ENCODE results near the gene DKC1.

DNA sequence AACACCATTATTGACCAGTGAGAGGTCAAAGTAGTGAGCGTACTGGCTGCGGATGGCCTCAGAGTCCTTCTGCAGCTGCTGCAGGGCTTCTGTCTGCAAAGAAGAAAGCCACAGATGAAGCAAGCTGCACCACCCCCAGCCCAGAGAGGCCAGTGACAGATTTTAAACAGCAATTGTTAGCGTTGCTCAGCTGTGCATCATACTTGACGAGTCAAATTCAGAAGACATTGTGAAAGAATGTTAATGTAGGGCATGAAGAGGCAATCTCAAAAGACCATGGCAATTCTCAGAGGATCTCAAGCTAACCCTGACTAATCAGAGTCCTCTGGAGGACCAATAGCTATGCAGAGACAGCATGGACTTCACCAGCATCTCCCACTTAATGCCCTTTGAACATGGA is 16.6 kb downstream of the DKC1 start:
- TF ChIP-seq, protein P1, sequence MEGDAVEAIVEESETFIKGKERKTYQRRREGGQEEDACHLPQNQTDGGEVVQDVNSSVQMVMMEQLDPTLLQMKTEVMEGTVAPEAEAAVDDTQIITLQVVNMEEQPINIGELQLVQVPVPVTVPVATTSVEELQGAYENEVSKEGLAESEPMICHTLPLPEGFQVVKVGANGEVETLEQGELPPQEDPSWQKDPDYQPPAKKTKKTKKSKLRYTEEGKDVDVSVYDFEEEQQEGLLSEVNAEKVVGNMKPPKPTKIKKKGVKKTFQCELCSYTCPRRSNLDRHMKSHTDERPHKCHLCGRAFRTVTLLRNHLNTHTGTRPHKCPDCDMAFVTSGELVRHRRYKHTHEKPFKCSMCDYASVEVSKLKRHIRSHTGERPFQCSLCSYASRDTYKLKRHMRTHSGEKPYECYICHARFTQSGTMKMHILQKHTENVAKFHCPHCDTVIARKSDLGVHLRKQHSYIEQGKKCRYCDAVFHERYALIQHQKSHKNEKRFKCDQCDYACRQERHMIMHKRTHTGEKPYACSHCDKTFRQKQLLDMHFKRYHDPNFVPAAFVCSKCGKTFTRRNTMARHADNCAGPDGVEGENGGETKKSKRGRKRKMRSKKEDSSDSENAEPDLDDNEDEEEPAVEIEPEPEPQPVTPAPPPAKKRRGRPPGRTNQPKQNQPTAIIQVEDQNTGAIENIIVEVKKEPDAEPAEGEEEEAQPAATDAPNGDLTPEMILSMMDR (IDR thresholded peaks at IDR 0.05 in 8 of 11, conservative IDR thresholded peaks at IDR 0.05 in 3 of 11): no peak
- no peak for TF ChIP-seq POLR2A (IDR thresholded peaks at IDR 0.05)
- TF ChIP-seq POLR2AphosphoS5 (IDR thresholded peaks at IDR 0.05): no peak
